Neural cell (in vitro differentiated cells): ENCODE results near the gene AMDHD2. TPM values are rescaled to one million over a fixed set of nuclear protein-coding genes. Genes with fewer than 3 reads are reported as not detected.

Experiments used
- H2AFZ ChIP-seq: fragments of 200-600, 300-800 bp; sonication (generic), shearing (Covaris generic); 2 replicates; pipeline ENCODE4 v1.6.0; 2014; ENCODE audit warnings: low read depth, mild to moderate bottlenecking, antibody characterized with exemption, low read length, moderate library complexity
- H3F3A ChIP-seq: fragments of 200-600 bp; shearing (Covaris generic); 2 replicates; pipeline ENCODE4 v1.6.1; 2016; ENCODE audit warnings: mild to moderate bottlenecking, moderate library complexity, mixed read lengths, antibody characterized with exemption, low read length; ENCODE audit not compliant: insufficient read depth, poor library complexity, severe bottlenecking
- H3K27ac ChIP-seq: fragments of 200-600, 300-800 bp; sonication (generic), shearing (Covaris generic); 2 replicates; pipeline ENCODE4 v1.5.1; 2014; ENCODE audit warnings: mild to moderate bottlenecking, low read length, moderate library complexity
- H3K27me3 ChIP-seq: fragments of 300-800, 200-600 bp; sonication (generic), shearing (Covaris generic); 2 replicates; pipeline ENCODE4 v1.6.0; 2014; ENCODE audit warnings: mild to moderate bottlenecking, low read depth, low read length, moderate library complexity; ENCODE audit not compliant: insufficient read depth
- H3K36me3 ChIP-seq: fragments of 300-800, 200-600 bp; sonication (generic), shearing (Covaris generic); 2 replicates; pipeline ENCODE4 v1.5.1; 2014; ENCODE audit warnings: mild to moderate bottlenecking, antibody characterized with exemption, low read length, moderate library complexity; ENCODE audit not compliant: insufficient read depth
- H3K4me2 ChIP-seq: fragments of 300-800, 200-600 bp; sonication (generic), shearing (Covaris generic); 2 replicates; pipeline ENCODE4 v1.6.0; 2014; ENCODE audit warnings: mild to moderate bottlenecking, low read length
- H3K4me3 ChIP-seq: fragments of 300-800, 200-600 bp; sonication (generic), shearing (Covaris generic); 2 replicates; pipeline ENCODE4 v1.5.1; 2014; ENCODE audit warnings: mild to moderate bottlenecking, low read length, moderate library complexity
- H3K79me2 ChIP-seq: fragments of 200-600 bp; shearing (Covaris generic); replicated peaks from 2 replicates; pipeline ENCODE4 v1.6.0; 2014; ENCODE audit warnings: mild to moderate bottlenecking, low read length, moderate library complexity; ENCODE audit not compliant: insufficient read depth
- H3K9ac ChIP-seq: fragments of 300-800, 200-600 bp; sonication (generic), shearing (Covaris generic); 2 replicates; pipeline ENCODE4 v1.6.1; 2016; ENCODE audit warnings: mild to moderate bottlenecking, low read length, mixed read lengths
- H3K9me2 ChIP-seq: fragments of 200-600 bp; shearing (Covaris generic); 2 replicates; pipeline ENCODE4 v1.6.1; 2016; ENCODE audit warnings: mild to moderate bottlenecking, low read length, mixed read lengths; ENCODE audit not compliant: insufficient read depth
- H3K9me3 ChIP-seq: fragments of 200-600, 300-800 bp; sonication (generic), shearing (Covaris generic); 2 replicates; pipeline ENCODE4 v1.6.1; 2016; ENCODE audit warnings: mild to moderate bottlenecking, mixed run types, low read length, moderate library complexity, mixed read lengths
- H4K20me1 ChIP-seq: fragments of 200-600 bp; shearing (Covaris generic); 2 replicates; pipeline ENCODE4 v1.6.1; 2016; ENCODE audit warnings: mild to moderate bottlenecking, mixed run types; ENCODE audit not compliant: insufficient read depth
- CTCF ChIP-seq: fragments of 450-650 bp; IDR thresholded peaks from 2 replicates; pipeline ENCODE4 v1.5.1; 2014; ENCODE audit warnings: antibody characterized with exemption, mild to moderate bottlenecking, moderate library complexity; ENCODE audit not compliant: poor library complexity, severe bottlenecking
- EP300 ChIP-seq: fragments of 450-650 bp; conservative IDR thresholded peaks from 2 replicates; pipeline ENCODE4 v1.6.1; 2014; ENCODE audit warnings: antibody characterized with exemption, mild to moderate bottlenecking, moderate library complexity; ENCODE audit not compliant: poor library complexity, severe bottlenecking
- MXI1 ChIP-seq: fragments of 450-650 bp; conservative IDR thresholded peaks from 2 replicates; pipeline ENCODE4 v1.6.1; 2014; ENCODE audit warnings: antibody characterized with exemption, mild to moderate bottlenecking; ENCODE audit not compliant: poor library complexity, severe bottlenecking
- POLR2AphosphoS5 ChIP-seq: IDR thresholded peaks from 2 replicates; pipeline ENCODE4 v1.6.1; 2012
- RAD21 ChIP-seq: fragments of 450-650 bp; conservative IDR thresholded peaks from 2 replicates; pipeline ENCODE4 v1.6.1; 2014; ENCODE audit warnings: antibody characterized with exemption, mild to moderate bottlenecking, moderate library complexity
- REST ChIP-seq: IDR thresholded peaks from 2 replicates; pipeline ENCODE4 v1.6.1; 2012; ENCODE audit warnings: borderline replicate concordance
- SMC3 ChIP-seq: fragments of 450-650 bp; conservative IDR thresholded peaks from 2 replicates; pipeline ENCODE4 v1.6.1; 2014; ENCODE audit warnings: antibody characterized with exemption, mild to moderate bottlenecking, moderate library complexity; ENCODE audit not compliant: poor library complexity
- TAF1 ChIP-seq: IDR thresholded peaks from 2 replicates; pipeline ENCODE4 v1.6.1; 2012; ENCODE audit warnings: low read depth
- polyA plus RNA-seq: library from polyadenylated mRNA; depleted of rRNA; stranded (reverse); fragments of >200 nt; gene quantifications from 2 replicates; pipeline ENCODE4 v1.2.3, GENCODE V29; 2014

AMDHD2 gene
- polyA plus RNA-seq, 1 donor from 2014 or later = 50.0 TPM

GRCh38 chr16:2513405-2514332 lies 6.5 kb upstream of the AMDHD2 start, which contains the start of gene ATP6V0C:
ATP6V0C (plus strand) TSS chr16:2513952; CDS start chr16:2514104, 152 bp downstream.
- Histone ChIP-seq H2AFZ (peak within 1 kb of the TSS; percentile 87), H3K36me3 (no peaks in the 10 kb centered on the region), H3K9me2 (no peaks in the 10 kb centered on the region)

More at GRCh38 chr16:2513405-2514332, 6.5 kb upstream of the AMDHD2 start, which contains the start of gene ATP6V0C:
- H3K9ac ChIP-seq = peak within 1 kb of the TSS; percentile 96
- H3K9me3 ChIP-seq = no peaks in the 10 kb centered on the region
- H4K20me1 ChIP-seq = peaks cover 31% of the 10 kb centered on the region
- TF ChIP-seq CTCF (no peak), EP300 (peak; percentile 62), POLR2AphosphoS5 (peak; percentile 92), RAD21 (peak; percentile 11), TAF1 (peak; percentile 85), MXI1 (peak; percentile 50), REST (peak; percentile 64), SMC3 (no peak)
- H3K27me3 ChIP-seq = no peaks in the 10 kb centered on the region
- no peaks in the 10 kb centered on the region for H3F3A ChIP-seq
- H3K4me3 ChIP-seq = peak within 1 kb of the TSS; percentile 92
- peak within 1 kb of the TSS; percentile 94 for H3K4me2 ChIP-seq
- H3K79me2 ChIP-seq = peaks cover 42% of the 10 kb centered on the region
- H3K27ac ChIP-seq = peak within 1 kb of the TSS; percentile 98
